Right cardiac atrium (tissue), 5 donors: ENCODE data around the gene RABIF. TPM values are rescaled to one million over a fixed set of nuclear protein-coding genes. Genes with fewer than 3 reads are reported as not detected.
A peak's percentile ranks its signal among the peaks of the same experiment; 100 is the strongest.

Source experiments
- ATAC-seq, 2 donors: fragments of 200-7000 bp; cut with Tn5 transposase; one replicate each; pipeline versions ENCODE4 v1.8.0 to v1.9.1; 2020; ENCODE audit warnings: moderate library complexity in 2 of 2, mild to moderate bottlenecking in 1 of 2
- DNase-seq, 3 donors: peaks; one replicate each; pipeline ENCODE4 v3.0.0-alpha.2; 2020
- H3K27ac ChIP-seq: one replicate; pipeline ENCODE4 v1.5.1; 2013; ENCODE audit warnings: mild to moderate bottlenecking, low read length, control low read depth, moderate library complexity
- H3K27me3 ChIP-seq: one replicate; pipeline ENCODE4 v1.6.1; 2013; ENCODE audit not compliant: control insufficient read depth, insufficient read depth
- H3K4me1 ChIP-seq: one replicate; pipeline ENCODE4 v1.6.1; 2013; ENCODE audit warnings: low read length; ENCODE audit not compliant: control insufficient read depth, insufficient read depth
- H3K4me3 ChIP-seq: one replicate; pipeline ENCODE4 v1.5.1; 2013; ENCODE audit warnings: low read length, control low read depth
- H3K9me3 ChIP-seq: one replicate; pipeline ENCODE4 v1.6.1; 2013; ENCODE audit warnings: low read length; ENCODE audit not compliant: control insufficient read depth
- WGBS: extraction: QIAGEN DNeasy Blood & Tissue Kit; methylation state at CpG from one replicate; pipeline ENCODE4 v1.1.7; 2013; 5-methylcytosine and 5-hydroxymethylcytosine counted together
- intact Hi-C, 4 donors: fragments of 100-400 bp; cut with DNase I; formaldehyde crosslinking; loops; one replicate each; pipeline versions ENCODE4 v1.11.0 to v1.14.0; 2022 to 2023
- polyA plus RNA-seq: library from polyadenylated mRNA; stranded (reverse); fragments of 200-250 nt; gene quantifications from one replicate; pipeline ENCODE4 v1.2.3, GENCODE V29; 2013
- total RNA-seq, 4 donors: library from RNA; stranded (reverse); fragmentation: NEBNext Ultra II Directional; extraction: Animal tissue kit (Norgen Biotek cat#: 25700); gene quantifications; one replicate each; pipeline ENCODE4 v1.2.1, GENCODE V29; 2021
- donor health status: healthy with polysubstance abuse.
- donor health status: DM: no; HTN: yes; CAD: no.
- donor health status: DM: no; HTN: no; CAD: no.
- donor health status: DM: no; HTN: yes; CAD: no; lungs with severe emphysema.
- donor health status: DM: yes; HTN: yes; CAD: no.

Gene RABIF
- total and polyA plus RNA-seq, 5 donors = 4.6 to 6.5 (median 5.7) TPM

GRCh38 chr1:202852163-202852904 lies 36.6 kb downstream of the RABIF start:
- DNase-seq = peak in 1 of 3 donors; percentile 24
- H3K4me1 ChIP-seq = no peaks in the 10 kb centered on the region
- intact Hi-C loops = no loop called here
- 63% methylated on average over 15 of the region's 15 CpGs for WGBS
- H3K4me3 ChIP-seq = no peak overlapping the region
- H3K27ac ChIP-seq = no peak overlapping the region
- peak in 1 of 2 donors; percentile 59 for ATAC-seq
- H3K27me3 ChIP-seq = no peaks in the 10 kb centered on the region
- no peaks in the 10 kb centered on the region for H3K9me3 ChIP-seq

- no peak overlapping the region for H3K27ac ChIP-seq
- no peaks in the 10 kb centered on the region for H3K9me3 ChIP-seq
- no peak overlapping the region for H3K4me3 ChIP-seq
- intact Hi-C loops = no loop called here
- 85% methylated on average over 7 of the region's 7 CpGs for WGBS
- DNase-seq (peak in 2 of 3 donors; percentile 34 to 72), ATAC-seq (no peak)
- no peaks in the 10 kb centered on the region for H3K4me1 ChIP-seq
- no peaks in the 10 kb centered on the region for H3K27me3 ChIP-seq
These were observed 38.2 kb downstream of the RABIF start for GRCh38 chr1:202850593-202851362.

GRCh38 chr1:202848191-202848542 lies 40.8 kb downstream of the RABIF start:
- Histone ChIP-seq H3K4me3 (no peak overlapping the region), H3K27me3 (no peaks in the 10 kb centered on the region), H3K27ac (no peak overlapping the region), H3K4me1 (no peaks in the 10 kb centered on the region), H3K9me3 (no peaks in the 10 kb centered on the region)
- no peak for ATAC-seq
- 57% methylated on average over 2 of the region's 2 CpGs for WGBS
- DNase-seq = no peak
- intact Hi-C loops = loop anchor here in 1 of 4 donors (10.0 kb wide), 1 partner anchor 257 kb away; no protein-coding TSS in a partner anchor

- no peak for ATAC-seq
- 54% methylated on average over 6 of the region's 6 CpGs for WGBS
- H3K4me1 ChIP-seq = no peaks in the 10 kb centered on the region
- no peak overlapping the region for H3K4me3 ChIP-seq
- no peaks in the 10 kb centered on the region for H3K27me3 ChIP-seq
- H3K27ac ChIP-seq = no peak overlapping the region
- intact Hi-C loops = loop anchor here in 1 of 4 donors (10.0 kb wide), 1 partner anchor 260 kb away; no protein-coding TSS in a partner anchor
- H3K9me3 ChIP-seq = no peaks in the 10 kb centered on the region
- DNase-seq = no peak
These were observed 44.0 kb downstream of the RABIF start for GRCh38 chr1:202844935-202845334.

- no peak for DNase-seq
- 95% methylated on average over 5 of the region's 5 CpGs for WGBS
- H3K27ac ChIP-seq = no peak overlapping the region
- ATAC-seq = no peak
- H3K27me3 ChIP-seq = no peaks in the 10 kb centered on the region
- no peaks in the 10 kb centered on the region for H3K4me1 ChIP-seq
- H3K4me3 ChIP-seq = no peak overlapping the region
- no peaks in the 10 kb centered on the region for H3K9me3 ChIP-seq
- intact Hi-C loops = loop anchor here in 1 of 4 donors (10.0 kb wide), 1 partner anchor 261 kb away; no protein-coding TSS in a partner anchor
These were observed 44.7 kb downstream of the RABIF start for GRCh38 chr1:202844259-202844658.

- no peaks in the 10 kb centered on the region for H3K4me1 ChIP-seq
- WGBS = 79% methylated on average over 11 of the region's 11 CpGs
- no peaks in the 10 kb centered on the region for H3K27me3 ChIP-seq
- no peak overlapping the region for H3K4me3 ChIP-seq
- intact Hi-C loops = loop anchor here in 1 of 4 donors (10.0 kb wide), 1 partner anchor 262 kb away; no protein-coding TSS in a partner anchor
- ATAC-seq (no peak), DNase-seq (no peak)
- H3K9me3 ChIP-seq = no peaks in the 10 kb centered on the region
- H3K27ac ChIP-seq = no peak overlapping the region
These were observed 45.9 kb downstream of the RABIF start for GRCh38 chr1:202843081-202843480.

GRCh38 chr1:202837746-202838262 lies 51.1 kb downstream of the RABIF start:
- no peak overlapping the region for H3K27ac ChIP-seq
- DNase-seq (no peak), ATAC-seq (no peak)
- no peaks in the 10 kb centered on the region for H3K9me3 ChIP-seq
- H3K27me3 ChIP-seq = no peaks in the 10 kb centered on the region
- H3K4me1 ChIP-seq = no peaks in the 10 kb centered on the region
- intact Hi-C loops = no loop called here
- 83% methylated on average over 5 of the region's 5 CpGs for WGBS
- H3K4me3 ChIP-seq = no peak overlapping the region

GRCh38 chr1:202836623-202837403 lies 52.1 kb downstream of the RABIF start:
- WGBS = 69% methylated on average over 5 of the region's 5 CpGs

GRCh38 chr1:202835548-202836072 lies 53.3 kb downstream of the RABIF start:
- Histone ChIP-seq H3K4me1 (no peaks in the 10 kb centered on the region), H3K27me3 (no peaks in the 10 kb centered on the region), H3K9me3 (no peaks in the 10 kb centered on the region), H3K27ac (no peak overlapping the region), H3K4me3 (no peak overlapping the region)
- 43% methylated on average over 3 of the region's 3 CpGs for WGBS
- intact Hi-C loops = no loop called here
- ATAC-seq (no peak), DNase-seq (no peak)

More at GRCh38 chr1:202836623-202837403, 52.1 kb downstream of the RABIF start:
- DNase-seq = no peak
- Histone ChIP-seq H3K4me1 (no peaks in the 10 kb centered on the region), H3K4me3 (no peak overlapping the region), H3K9me3 (no peaks in the 10 kb centered on the region), H3K27ac (no peak overlapping the region), H3K27me3 (no peaks in the 10 kb centered on the region)
- intact Hi-C loops = no loop called here
- no peak for ATAC-seq

GRCh38 chr1:202834771-202835547 lies 54.0 kb downstream of the RABIF start:
- Histone ChIP-seq H3K27ac (no peak overlapping the region), H3K9me3 (no peaks in the 10 kb centered on the region), H3K4me1 (no peaks in the 10 kb centered on the region), H3K4me3 (no peak overlapping the region), H3K27me3 (no peaks in the 10 kb centered on the region)
- DNase-seq (no peak), ATAC-seq (no peak)
- intact Hi-C loops = no loop called here
- 79% methylated on average over 10 of the region's 10 CpGs for WGBS
